H1 (cell line): ENCODE results near the gene PGGHG. TPM values are rescaled to one million over a fixed set of nuclear protein-coding genes. Genes with fewer than 3 reads are reported as not detected.

Source experiments
- ASH2L ChIP-seq: fragments of 200-600, 300-600 bp; sonication (generic); IDR thresholded peaks from one replicate; pipeline ENCODE4 v1.7.1; 2017; ENCODE audit warnings: low read length
- BRCA1 ChIP-seq: IDR thresholded peaks from 2 replicates; pipeline ENCODE4 v1.6.1; 2012; ENCODE audit warnings: low read depth, low read length, improper control_type of control experiment
- POLR2A ChIP-seq, 2 experiments: IDR thresholded peaks; 1 replicate in 1 of 2; 2 replicates in 1 of 2; pipeline ENCODE4 v1.6.1; 2011; ENCODE audit warnings: low read depth in 2 of 2, low read length in 2 of 2, mild to moderate bottlenecking in 2 of 2; ENCODE audit errors: control extremely low read depth in 1 of 2
- RFX5 ChIP-seq: IDR thresholded peaks from 2 replicates; pipeline ENCODE4 v1.6.1; 2011; ENCODE audit warnings: low read depth, low read length, improper control_type of control experiment, borderline replicate concordance
- RNF2 ChIP-seq: fragments of 200-900, 300-1000 bp; sonication (generic); IDR thresholded peaks from 2 replicates; pipeline ENCODE4 v1.7.1; 2016; ENCODE audit warnings: borderline replicate concordance, low read depth, mild to moderate bottlenecking, antibody characterized with exemption, low read length; ENCODE audit not compliant: poor library complexity, severe bottlenecking; ENCODE audit errors: missing control alignments
- RXRA ChIP-seq: IDR thresholded peaks from 2 replicates; pipeline ENCODE4 v1.6.1; 2011; ENCODE audit warnings: low read depth, mild to moderate bottlenecking, low read length, moderate library complexity; ENCODE audit not compliant: insufficient read depth
- TAF7 ChIP-seq: optimal IDR thresholded peaks from 2 replicates; pipeline ENCODE3; 2011; ENCODE audit warnings: low read depth, mild to moderate bottlenecking, inconsistent platforms, low read length, moderate library complexity, borderline replicate concordance
- polyA plus RNA-seq, 7 experiments: library from polyadenylated mRNA; depleted of rRNA in 3 of 7; stranded (reverse) in 5 of 7; unstranded in 2 of 7; fragments of >200 nt in 5 of 7; fragments of 200-250 nt in 2 of 7; gene quantifications; 1 replicate in 5 of 7; 2 replicates in 1 of 7; 4 replicates in 1 of 7; pipeline versions ENCODE4 v1.2.1 to v1.2.3, GENCODE V29; 2011 to 2013; ENCODE audit warnings: missing spikeins in 2 of 7, mixed read lengths in 2 of 7
- total RNA-seq: library from RNA; stranded (reverse); fragmentation: NEBNext Ultra II Directional; extraction: Animal tissue kit (Norgen Biotek cat#: 25700); gene quantifications from 2 replicates; pipeline ENCODE4 v1.2.1, GENCODE V29; 2021

The PGGHG gene
- total and polyA plus RNA-seq, 2 of the 8 experiments (the other 6 are each of a cell fraction or from before 2014, with no cell fraction given): 34.8 to 60.7 TPM

DNA sequence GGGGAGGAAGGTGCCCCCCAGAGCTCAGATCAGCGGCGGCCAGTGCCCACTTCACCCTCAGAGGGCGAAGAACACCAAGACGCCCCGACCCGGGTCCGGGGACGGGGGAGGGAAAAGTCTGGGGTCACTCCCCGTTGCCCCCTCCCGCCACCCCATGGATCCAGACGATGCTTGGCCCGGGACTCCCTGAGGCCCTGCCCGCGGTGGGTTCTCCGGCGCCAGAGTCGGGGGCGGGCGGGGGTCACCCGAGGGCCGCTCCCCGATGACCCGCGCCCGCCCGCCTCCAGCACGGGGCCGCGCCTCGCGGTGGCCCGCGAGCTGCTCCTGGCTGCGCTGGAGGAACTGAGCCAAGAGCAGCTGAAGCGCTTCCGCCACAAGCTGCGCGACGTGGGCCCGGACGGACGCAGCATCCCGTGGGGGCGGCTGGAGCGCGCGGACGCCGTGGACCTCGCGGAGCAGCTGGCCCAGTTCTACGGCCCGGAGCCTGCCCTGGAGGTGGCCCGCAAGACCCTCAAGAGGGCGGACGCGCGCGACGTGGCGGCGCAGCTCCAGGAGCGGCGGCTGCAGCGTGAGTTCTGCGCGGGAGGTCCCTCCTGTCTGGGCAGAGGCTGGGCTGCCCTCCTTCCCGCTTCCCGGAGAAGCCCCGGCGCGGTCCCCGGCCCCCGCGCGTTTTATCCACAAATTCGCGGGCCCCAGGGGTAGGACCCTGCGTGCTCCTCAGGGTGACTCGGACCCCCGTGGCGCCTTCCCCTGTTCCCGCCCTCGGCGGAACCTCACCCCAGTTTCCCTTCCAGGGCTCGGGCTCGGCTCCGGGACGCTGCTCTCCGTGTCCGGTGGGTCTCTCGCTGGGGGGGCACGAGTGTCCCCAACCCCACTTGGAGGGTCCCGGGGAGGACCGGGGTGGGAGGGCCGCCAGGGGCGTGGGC is 9.6 kb upstream of the PGGHG start (continued):
- TF ChIP-seq BRCA1 (no peak), POLR2A (IDR thresholded peaks at IDR 0.05; ENCODE audit: control extremely low read depth in 1 of 2, low read depth in 2 of 2, low read length in 2 of 2) (no peak), RFX5 (no peak), RXRA (no peak), RNF2 (no peak), ASH2L (no peak), TAF7 (no peak)
- TF ChIP-seq, all 59 proteins: peak for 0
